NCI-H774 (cell line): Measurements from ENCODE around the gene DUSP1.
A peak's percentile ranks its signal among the peaks of the same experiment; 100 is the strongest.

Experiments
- DNase-seq: peaks from one replicate; lab custom pipeline; 2025; lab: John Stamatoyannopoulos, UW

Gene DUSP1

DNA sequence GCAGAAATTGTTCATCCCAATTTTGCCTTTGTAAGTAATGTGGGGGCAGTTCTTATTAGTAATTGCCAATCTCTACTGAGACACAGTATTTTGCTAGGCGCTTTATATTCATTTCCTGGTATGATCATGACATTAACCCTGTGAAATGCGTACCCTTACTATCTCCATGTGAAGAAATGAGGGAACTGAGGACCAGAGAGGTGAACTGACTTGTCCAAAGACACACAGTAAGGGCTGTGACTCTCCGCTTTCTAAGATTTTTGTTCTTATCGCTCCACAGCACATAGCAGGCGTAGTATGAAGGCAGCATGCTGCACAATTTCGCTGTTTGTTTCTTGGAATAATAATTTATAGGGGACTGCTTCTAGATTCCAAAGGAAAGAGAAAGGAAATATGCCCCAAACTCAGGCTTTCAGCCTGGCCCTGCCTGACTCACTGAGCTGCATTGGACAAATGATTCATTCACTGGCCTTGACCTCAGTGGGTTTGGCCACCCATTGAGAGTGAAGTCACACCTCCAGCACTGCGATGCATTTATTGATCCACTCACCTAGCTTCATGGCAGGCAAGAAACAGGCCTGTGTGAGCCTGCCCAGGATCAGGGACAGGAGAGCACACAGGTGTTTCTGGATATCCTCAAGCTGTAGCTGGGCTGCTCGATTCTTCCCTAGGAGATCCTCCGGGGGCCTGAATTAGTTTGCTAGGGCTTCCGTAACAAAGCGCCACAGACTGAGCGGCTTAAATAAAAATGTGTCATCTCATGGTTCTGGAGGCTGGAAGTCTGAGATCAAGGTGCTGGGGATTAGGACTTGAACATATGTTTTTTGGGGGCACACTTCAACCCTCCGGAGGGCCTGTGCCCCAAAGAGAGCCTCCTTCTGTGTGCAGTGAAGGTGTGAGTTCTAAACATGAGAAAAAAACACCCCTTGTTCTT, 7.2 kb upstream of the DUSP1 start:
- no peak for DNase-seq

DNA sequence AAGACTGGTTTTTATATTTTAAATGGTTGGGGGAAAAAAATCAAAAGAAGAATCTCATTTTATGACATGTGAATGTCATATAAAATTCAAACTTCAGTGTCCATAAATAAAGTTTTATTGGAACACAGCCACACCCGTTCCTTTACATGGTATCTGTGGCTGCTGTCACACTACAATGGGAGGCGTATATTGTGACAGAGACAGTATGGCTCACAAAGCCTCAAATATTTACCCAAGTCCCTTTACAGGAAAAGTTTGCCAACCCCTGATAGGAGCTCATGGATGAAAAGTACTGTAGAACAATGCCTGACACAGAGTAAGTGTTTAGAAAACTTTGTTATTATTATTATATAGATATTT, 5.2 kb upstream of the DUSP1 start:
- DNase-seq: no peak

DNA sequence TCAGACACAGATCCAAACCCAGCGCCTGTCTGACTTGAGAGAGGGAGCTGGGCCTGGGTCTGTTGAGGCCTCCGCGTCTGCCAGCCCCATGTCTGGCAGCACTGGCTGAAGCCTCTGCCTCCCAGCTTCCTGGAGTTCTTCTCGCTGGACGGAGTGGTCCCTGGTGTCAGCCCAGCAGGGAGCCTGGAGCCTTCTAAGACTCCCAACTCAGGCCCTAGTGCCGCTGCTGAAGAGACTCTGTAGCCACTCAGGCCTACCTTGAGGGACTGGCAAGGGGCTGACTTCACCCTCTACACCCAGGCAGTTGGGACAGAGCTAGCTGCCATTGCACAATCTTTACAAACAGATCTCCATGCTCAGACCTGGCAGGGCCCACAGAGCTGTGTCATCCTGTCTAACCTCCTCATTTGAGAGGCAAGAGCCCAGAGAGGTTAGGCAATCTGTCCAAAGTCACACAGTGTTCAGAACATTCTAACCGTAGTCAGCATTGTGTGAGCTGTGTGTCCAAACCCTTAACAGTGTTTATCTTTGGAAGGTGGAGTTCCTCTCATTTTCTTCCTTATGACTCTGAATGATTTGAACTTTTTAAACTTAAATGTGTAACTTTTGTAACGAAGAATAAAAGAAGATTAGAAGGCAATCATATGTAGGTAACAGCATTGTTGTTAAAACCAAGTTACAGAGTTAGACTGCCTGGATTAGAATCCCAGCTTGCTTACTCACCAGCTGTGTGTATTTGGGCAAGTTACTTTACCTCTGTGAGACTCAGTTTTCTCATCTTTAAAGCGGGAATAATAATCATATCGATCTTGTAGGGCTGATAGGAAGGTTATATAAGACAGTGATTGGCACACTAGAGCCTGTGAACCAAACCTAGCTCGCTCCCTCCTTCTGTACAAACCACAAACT, 4.6 kb upstream of the DUSP1 start:
- DNase-seq: no peak

DNA sequence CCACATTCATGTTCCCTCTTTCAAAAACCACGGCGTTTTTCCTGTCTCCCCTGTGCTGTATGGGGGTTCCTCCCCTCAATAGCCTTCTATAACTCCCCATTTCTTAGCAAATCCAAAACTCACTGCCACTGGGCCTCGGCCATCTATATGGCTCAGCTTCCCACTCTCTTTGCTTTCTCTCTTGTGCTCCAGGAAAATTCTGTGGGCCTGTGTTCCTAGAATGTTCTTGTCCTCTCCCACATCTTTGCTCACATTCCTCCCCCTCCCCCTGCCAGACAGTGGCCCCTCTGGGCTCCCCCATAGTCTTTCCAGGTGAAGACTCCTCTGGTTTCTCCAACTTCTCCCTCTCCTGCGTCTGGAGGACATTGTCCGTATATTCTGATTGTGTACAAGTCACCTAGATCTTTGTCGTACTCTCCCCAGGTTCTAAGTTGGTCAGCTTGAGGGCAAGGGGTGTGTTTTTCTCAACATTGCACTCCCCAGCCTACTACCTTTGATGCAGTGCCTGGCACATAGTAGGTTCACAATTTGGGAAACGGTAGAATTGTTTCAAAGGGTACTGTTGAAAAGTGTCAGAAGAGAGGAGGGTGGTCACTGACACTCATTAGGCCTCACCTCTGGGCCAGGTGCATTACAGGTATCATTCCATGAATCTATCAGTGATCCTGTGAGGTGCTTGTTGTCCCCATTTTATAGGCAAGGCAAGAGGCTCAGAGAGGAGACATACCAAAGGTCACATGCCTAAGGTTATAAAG, 3.7 kb upstream of the DUSP1 start:
- DNase-seq: no peak

DNA sequence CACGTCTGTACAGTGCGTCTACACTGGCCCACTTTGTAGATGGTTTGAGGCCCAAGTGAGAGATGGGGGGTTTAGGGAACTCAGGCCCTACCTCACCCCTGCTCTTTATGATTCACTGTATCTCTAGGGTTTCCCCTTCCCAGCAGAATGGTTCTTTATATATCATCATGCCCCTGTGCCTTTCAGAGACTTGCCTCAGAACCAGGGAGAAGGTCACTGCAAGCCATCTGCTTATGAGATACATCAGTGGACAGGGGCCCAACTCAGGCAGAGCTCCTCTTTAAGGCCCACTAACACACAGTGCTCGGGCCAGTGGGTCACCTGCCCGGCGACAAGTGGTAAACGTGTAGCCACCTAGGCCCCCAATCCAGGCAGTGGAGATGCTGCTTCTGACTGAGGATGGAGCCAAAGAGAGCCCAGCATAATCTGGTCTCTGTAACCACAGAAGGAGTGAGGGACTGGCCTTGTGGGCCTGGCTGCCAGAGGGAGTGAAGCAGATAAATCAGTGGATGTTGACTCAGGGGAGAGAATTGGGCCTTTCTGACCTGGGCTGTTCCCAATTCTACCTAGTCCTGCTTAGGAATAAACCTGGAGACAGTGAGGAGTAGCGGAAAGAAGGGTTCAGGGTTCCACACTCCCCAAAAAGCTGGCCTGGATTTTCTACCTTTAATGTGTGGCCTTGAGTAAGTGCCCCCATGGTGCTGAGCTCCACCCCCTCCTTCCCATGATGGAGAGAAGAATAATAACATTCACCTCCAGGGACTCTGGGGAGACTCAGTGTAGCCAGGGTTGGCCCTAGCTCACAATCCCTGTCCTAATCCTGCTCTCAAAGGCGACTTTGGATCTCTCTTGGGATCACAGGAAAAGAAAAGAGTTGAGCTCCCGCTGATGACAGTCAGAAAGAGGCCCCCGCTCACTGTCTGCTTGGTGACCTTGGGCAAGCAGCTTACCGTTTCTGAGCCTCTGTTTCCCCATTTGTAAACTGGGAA, 2.8 kb upstream of the DUSP1 start:
- no peak for DNase-seq

DNA sequence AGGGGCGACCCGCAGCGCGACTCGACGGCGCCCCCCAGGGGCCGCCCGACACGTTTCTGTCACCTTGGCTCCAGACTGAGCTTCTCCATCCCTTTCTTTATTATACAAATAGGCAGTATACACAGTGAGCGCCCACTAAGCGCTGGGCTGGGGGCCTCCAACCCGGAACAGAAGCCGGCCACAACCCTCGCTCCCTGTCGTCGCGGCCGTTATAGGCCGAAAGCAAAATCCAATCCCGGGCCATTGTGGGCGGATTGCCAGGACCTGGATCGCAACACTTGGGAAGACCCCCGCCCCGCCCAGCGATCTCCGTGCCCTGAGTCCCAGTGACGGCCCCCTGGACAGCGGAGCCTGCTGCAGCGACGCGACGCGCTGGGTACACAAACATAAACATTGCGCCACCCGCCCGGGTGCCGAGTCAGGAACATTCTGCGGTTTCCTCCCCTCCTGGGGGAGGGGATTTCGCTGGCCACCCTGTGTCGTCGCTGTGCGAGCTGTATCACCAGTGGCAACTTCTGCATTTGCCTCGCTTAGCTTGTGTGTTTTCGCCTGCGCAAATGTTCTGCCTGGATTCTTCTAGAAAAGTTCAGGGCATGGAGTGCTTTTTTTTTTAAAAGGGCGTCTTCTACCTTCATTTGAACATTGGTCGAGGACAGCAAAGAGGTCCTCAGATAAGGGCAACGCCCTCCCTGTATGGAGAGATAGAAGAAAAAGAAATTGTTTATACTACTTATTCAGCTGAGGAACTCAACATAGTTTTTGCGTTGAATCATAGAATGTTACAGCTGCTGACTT, 1.3 kb upstream of the DUSP1 start:
- DNase-seq: peak; percentile 64

DNA sequence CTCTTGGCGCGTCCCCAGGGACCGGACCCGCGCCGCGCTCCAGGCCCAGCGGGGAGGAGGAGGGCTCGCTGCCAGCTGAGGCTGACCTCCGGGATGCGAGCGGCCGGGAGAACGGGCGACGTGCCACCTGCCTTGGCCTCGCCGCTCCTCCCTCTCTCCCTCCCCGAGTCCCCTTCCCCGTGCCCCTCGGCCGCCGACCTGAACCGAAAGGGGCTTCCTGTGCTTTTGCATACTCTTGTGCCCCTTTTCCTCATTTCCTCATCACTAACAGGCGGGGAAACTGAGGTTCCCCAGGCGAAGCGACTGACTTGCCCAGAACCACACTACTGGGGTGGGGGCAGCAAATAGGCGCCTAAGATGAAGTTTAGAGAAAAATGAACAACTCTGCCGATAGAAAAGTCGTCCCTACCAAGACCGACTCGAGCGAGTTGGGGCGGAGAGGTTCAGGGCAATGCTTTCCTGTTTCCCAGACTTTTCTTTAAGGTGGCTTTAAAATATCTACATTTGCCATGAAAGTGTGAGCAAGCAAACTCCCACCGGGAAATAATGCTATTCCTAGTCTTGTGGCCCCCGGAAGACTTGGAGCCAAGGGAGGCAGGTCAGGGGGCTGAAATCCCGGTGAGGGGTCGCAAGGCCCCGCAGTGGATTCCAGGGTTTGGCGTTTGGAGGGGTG, 580 bp upstream of the DUSP1 start:
- no peak for DNase-seq

DNA sequence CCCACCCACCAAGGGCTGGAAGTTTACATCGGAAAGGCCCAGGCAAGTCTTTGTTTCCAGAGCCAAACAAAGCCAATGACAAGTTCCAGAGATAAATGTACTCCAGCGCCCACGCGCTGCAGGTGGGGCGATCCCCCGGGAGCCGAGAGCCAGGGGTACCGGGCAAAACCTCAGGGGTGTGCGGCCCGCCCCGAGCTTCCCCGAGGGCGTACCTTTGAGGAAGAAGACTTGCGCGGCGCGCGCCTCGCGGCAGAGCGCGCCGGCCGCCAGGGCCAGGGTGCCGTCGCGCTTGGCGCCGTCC, 671 bp downstream of the DUSP1 start:
- no peak for DNase-seq

DNA sequence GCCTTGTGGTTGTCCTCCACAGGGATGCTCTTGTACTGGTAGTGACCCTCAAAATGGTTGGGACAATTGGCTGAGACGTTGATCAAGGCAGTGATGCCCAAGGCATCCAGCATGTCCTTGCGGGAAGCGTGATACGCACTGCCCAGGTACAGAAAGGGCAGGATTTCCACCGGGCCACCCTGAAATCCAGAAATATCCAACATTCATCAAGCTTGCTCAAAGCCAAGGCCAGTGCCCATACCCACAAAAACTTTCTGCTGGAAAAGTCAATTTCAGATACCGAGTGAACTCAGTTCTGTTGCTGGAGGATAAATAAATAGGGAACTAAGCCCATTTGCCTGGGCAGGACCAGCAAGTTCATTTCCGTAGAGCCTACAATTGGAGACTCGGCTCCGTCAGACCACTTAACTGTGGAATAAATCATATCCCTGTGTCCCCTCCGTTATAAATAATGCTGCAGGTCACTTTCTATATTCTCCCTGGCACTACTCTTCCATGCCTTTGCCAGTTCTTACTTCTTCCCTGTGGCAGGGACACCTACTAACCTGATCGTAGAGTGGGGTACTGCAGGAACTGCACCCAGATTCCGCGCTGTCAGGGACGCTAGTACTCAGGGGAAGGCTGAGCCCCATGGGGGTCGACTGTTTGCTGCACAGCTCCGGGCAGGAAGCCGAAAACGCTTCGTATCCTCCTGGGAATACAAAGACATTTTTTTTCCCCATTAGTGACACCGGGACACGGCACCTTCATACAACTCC, 1.2 kb downstream of the DUSP1 start:
- DNase-seq: no peak

DNA sequence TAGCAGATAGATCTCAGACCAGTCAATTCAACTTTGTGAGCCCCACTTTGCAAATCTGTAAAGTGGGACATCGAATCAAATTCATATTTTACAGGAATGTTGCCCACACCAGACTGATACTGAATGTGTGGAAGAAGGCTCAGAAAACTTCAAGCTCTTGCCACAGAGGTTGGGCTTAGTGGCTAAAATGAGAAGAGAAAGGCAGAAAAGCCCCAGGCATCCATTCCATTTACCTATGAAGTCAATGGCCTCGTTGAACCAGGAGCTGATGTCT, 1.7 kb downstream of the DUSP1 start:
- DNase-seq: no peak

DNA sequence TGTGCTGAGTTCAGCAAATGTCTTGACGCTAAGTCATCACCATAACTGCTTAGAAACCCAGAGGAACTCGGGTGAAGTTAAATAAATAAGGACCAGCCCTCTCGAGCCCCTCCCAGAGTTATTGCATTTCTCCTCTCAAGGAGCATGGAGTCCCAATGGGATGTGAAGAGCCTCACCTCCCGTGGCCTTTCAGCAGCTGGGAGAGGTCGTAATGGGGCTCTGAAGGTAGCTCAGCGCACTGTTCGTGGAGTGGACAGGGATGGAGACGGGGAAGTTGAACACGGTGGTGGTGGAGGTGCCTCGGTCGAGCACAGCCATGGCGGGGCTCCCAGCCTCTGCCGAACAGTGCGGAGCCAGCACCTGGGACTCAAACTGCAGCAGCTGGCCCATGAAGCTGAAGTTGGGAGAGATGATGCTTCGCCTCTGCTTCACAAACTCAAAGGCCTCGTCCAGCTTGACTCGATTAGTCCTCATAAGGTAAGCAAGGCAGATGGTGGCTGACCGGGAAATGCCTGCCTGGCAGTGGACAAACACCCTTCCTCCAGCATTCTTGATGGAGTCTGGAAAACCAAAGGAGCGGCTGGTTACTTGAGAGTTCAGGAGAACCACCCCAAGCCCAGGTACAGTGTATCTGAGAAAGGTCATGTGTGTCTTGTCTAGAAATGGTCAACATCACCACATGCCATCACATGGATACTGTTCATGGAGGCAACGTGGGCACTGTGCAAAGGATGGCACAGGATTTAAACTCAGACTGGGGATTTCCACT, 2.2 kb downstream of the DUSP1 start:
- DNase-seq: no peak

DNA sequence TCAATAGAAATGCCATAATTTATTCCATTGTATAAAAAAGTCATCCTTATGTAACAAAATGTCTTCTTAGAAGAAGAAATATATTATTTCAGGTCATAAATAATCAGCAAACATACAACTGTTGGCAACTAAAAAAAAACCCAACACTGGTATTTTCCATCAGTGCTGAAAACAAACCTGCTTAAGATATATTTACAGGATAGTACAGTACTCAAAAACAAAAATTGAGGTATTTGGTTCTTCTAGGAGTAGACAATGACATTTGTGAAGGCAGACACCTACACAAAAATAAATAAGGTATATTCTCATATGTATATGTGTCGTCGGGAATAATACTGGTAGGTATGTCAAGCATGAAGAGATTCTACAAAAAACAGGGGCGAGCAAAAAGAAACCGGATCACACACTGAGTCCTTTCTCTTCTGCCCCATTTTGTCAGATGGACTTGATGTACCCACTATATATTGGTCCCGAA, 2.9 kb downstream of the DUSP1 start:
- no peak for DNase-seq

DNA sequence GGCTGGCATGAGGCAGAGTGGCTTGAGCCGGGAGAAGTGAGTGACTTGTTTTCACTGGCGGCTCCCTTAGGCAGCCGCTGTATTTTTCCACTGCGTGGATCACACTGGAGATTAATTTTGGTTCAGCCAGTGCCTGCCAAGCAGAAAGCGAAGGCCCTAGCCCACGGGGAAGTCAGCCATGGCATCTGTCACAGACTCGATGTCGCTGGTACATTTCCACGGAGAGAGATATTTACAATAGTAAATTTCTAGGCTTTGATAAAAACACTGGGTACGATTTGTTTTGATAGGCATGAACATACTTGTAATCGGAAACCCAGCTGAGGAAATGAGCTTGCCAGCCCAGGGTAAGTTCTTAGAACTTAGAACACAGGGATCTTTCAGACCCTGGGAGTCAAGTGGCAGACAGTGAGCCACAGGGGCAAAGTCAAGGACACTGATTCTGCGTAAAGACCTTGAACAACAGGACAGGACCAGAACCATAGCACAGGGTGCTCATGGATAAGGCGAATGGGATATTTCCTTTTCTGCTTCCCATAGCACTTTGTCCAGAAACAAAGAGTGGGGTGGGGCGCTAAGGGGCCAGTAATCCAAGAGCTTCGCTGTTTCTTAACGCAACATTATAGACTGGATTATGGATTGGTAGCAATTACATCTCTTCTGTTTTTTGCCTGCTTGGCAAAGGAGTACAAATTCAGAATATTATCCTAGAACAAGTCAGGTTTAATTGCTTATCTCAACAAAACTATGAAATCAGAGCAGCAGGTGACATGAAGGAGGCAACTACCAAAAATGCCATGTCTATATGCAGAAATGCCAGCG, 4.5 kb downstream of the DUSP1 start:
- DNase-seq: no peak

DNA sequence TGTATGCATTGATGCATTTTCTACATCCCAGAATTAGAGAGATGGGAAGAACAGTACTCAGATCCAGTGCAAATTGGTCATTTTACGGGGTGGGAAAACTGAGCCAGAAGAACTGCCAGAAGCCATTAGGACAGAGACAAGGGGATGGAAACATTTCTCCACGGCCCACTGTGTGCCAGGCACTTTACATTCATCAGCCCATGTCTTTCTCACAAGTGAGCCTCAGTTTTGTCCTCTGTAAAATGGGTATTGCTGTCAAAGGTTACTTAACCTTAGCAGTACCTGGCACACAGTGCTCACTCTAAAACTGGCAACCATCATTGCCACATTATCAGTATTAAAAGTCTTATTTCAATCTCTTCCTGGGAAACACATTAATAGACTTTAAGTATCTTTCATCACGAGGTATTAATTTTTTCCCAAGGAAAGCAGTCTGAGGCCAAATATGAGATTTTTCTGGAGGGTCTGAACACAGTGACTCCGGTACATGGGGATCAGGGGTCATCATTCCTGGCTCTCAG, 5.2 kb downstream of the DUSP1 start:
- DNase-seq: no peak

DNA sequence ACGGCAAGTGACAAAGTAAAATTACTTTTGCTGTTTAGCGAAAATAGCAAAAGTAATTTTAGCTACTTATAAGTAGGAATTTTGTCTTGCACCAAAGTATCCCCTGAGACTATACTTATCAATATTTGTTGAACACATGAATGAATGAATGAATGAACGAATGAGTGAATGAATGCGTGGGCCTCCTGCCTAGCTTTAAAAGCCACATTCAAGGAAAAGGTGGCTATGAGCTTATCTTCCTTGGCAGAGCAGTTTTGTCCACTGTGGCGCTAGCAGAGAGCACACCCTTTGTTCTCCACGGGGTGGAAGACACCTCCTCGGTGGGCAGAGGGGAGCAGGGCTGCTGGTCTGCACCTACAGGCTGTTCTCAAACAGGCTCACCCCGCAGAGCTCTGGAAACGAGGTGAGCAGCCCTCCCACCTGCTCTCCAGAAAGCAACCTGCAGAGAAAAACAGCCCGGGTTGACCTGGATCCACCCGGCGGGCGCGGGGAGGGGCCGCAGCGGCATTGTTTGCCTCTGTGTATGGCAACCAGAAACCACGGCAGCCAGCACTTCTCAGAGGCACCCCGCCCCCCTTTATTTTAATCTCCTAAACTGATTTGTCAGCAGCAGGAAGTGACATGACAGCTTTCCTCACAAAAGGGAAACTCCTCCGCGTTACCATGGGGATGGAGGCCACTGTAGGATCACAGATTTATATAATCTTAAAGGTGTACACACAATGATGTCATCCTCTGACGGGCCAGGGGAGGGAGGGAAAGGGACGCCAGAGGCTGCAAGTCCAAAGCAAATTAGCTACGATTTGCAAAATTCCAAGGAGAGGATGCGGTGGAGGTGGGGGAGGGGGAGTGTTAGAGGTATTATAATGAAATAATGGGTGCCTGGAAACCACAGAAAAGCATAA, 5.9 kb downstream of the DUSP1 start:
- peak; percentile 97 for DNase-seq

DNA sequence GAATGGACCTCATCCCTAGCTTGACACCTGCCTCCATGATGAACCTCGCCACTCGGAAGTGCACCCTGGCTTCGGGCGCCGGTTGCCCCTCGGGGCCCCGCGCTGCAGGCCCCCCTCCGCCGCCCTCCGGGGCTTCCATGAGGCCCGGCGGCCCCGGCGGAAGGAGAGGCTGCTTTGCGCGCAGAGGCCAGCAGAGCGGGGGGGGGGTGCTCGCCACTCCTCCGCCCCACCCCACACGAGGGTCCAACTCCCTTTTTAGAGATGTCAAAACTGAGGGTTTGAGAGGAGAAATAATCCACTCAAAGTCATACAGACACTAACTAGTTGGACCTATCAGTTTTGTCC, 7.9 kb downstream of the DUSP1 start:
- DNase-seq: no peak
